TTC549 (cell line): ENCODE results near the gene KRTCAP3.
"Not testable (repeated sequence)": the region's sequence is repeated elsewhere in the genome, so short reads cannot be mapped to it uniquely, and the experiment has no call there.

Experiments
- FAIRE-seq: peaks from 2 replicates; lab custom pipeline; 2012; peaks lifted over from hg19 to GRCh38; lab: Jason Lieb, UNC

Gene KRTCAP3

GRCh38 chr2:27441958-27442919, at the start of gene KRTCAP3:
Gene KRTCAP3, plus strand, starts transcription at chr2:27442381. Its CDS starts 32 bp downstream, at chr2:27442413.
- no peak for FAIRE-seq

DNA sequence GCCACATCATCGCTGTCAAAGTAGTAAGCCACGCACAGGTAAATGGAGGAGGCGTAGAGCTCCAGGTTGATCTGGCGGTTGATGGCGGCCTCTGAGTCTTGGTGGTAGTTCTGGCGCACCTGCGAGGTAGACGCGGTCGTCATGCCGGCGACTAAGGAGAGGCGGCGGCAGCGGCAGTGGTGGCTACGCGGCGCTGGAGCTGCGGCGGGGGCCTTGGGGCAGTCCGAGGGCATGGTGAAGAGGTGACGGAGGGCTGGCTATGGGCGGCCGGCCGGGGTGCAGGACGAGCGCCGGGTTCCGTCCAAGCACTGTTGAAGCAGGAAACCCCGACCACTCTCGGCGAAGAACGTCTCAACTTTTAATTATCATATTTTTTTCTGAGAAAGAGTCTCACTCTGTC, 49.0 kb upstream of the KRTCAP3 start:
- FAIRE-seq, result no peak

DNA sequence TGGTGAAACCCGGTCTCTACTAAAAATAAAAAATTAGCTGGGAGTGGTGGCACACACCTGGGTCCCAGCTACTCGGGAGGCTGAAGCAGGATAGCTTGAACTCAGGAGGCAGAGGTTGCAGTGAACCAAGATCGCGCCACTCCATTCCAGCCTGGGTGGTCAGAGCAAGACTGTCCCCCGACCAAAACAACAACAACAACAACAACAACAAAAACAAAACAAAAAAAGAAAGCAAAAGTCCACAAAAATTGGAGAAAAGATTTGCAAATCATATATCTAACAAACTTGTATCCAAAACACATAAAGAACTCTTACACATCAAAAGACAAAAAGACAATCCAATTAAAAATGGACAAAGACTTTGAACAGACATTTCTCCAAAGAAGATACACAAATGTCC, 43.2 kb upstream of the KRTCAP3 start:
- no peak for FAIRE-seq

- FAIRE-seq, result no peak
These were observed 41.6 kb upstream of the KRTCAP3 start for GRCh38 chr2:27400348-27401135.

DNA sequence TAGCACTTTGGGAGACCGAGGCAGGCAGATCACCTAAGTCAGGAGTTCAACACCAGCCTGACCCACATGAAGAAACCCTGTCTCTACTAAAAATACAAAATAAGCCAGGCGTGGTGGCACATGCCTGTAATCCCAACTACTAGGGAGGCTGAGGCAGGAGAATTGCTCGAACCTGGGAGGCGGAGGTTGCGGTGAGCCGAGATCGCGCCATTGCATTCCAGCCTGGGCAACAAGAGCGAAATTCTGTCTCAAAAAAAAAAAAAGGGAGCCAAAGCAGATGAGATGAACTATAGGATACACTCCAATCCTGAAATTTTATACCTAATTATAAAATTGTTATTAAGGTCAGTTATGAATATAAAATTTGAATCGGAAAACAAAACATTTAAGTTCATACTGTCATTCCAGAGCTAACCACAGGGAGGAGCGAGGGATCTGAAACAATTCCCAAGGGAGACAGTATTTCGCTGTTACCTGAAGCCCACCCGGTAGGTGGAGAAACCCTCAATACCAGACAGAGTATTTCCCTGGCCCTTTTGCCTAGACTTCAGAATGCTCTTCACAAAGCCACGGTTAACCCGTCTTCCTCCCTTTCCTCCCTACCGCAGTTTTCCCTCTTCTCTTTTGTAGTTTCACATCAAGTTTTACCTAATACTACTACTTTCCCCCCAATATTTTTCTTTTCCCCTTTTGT, 34.2 kb upstream of the KRTCAP3 start:
- peak; percentile 40 for FAIRE-seq

DNA sequence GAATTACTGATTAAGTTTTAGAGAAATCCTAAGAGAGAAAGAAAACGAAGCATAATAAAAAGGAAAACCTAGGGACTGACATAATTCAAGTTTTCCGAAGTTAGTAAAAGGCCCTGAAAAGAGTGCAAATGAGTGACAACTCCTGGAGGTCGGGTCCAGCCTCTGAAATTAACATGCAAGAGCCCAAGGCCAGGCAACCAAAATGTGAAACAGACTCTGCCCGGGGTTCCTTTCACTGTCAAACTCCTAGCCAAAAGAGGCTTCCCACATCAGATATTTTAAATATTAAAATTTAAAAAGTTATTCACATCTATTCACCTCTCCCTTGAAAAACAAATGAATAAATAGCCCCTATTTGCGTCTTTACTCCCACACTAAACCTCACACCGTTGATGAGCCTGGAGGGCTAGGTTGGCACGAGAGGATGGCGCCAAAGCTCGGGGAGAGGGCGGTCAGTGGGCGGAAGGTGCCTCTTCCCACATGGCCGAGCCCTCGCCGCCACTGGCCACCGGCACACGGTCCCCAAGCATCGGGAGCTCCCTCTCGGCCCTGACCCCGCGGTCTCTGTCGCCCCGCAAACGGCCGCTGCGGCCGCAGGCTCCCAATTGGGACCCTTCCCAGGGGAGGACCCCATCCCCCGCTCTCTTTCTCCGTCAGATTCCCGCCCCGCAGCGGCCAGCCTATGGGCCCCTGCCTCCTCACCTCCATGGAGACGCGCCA, 33.4 kb upstream of the KRTCAP3 start:
- no peak for FAIRE-seq

DNA sequence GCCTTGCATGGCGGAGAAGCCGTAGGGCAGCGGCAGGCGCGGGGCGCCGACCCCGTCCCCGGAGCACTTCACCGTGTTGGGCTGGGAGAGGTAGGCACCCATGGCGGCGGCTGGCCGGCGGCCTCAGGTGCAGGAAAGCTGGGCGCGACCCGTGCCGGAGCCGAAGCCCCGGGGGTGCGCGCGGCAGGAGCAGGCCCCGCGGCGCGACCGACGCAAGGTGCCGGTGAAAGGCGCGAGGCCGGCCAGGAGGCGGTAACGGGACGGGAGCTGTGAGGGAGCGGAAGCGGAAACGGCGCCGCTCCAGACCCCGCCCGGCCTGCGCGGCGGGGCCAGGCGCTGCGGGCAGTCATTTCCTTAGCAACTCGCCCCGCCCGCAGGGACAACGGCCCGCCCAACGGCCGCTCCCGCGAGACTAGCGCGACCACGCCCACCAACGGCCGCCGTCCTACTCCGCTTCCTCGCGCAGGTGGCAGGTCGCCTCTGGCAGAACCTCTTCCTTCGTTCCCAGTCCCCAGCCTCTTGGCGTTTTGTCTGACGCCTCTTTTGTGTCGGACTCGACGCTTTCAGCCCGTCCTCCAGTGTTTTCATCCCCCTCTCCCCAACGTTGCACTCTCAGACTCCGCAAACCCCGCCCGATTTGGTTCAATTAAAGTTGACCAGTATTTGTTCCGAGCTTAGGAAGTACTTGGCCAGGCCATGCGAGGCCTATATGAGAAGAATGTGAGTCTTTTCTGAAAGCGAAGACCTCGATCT, 32.7 kb upstream of the KRTCAP3 start, which contains the start of gene PPM1G:
Gene PPM1G, minus strand, starts transcription at position 271 of the 753 bp plus-strand sequence. Its CDS starts 169 bp downstream, at position 102.
- FAIRE-seq, result no peak

DNA sequence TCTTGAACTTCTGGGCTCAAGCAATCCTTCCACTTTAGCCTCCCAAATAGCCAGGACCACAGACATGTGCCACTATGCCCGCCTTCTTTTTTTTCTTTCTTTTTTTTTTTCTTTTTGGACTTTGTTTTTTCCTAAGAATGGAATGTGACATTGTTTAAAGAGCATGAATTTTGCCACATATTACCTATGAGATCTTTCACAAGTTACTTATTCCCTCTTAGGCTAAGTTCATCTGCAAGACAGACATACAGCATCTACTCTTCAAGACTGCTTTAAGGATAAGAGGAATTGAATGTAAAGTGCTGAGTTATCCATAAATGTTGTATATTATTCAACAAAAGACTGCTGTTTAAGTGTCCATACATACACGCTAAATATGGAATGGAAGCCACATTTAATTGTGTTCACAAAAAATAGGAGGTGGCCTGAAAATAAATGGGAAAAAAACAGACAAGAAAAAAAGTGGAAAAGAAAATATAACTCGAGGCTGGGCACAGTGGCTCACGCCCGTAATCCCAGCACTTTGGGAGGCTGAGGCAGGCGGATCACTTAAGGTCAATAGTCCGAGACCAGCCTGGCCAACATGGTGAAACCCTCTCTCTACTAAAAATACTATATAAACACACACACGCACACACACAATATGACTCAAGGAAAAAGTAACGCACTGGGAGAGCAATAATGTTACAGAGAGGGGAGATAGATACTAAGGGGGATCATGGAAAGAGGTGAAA, 29.6 kb upstream of the KRTCAP3 start:
- FAIRE-seq, result no peak

GRCh38 chr2:27416151-27416550, 26.0 kb upstream of the KRTCAP3 start:
- no peak for FAIRE-seq

DNA sequence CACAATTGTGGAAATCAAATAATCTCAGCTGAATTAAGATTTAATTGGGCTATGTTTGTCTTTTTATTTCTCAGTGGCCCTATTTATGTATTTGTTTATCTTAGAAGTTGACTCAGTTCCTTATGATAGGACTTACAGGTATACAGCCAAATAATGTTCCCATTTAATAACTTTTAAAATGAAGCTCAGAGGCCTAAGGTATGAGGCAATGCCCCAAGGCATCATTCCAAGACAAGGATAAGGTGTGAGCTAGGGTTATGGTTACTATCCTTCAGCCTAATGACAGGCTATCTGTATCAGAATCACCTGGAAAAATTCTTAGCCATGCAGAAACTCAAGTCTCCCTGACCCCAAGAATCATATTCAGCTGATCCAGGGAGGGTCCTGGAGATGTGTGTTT, 21.2 kb upstream of the KRTCAP3 start:
- no peak for FAIRE-seq

- FAIRE-seq, result no peak
These were observed 20.4 kb upstream of the KRTCAP3 start for GRCh38 chr2:27421660-27422250.

DNA sequence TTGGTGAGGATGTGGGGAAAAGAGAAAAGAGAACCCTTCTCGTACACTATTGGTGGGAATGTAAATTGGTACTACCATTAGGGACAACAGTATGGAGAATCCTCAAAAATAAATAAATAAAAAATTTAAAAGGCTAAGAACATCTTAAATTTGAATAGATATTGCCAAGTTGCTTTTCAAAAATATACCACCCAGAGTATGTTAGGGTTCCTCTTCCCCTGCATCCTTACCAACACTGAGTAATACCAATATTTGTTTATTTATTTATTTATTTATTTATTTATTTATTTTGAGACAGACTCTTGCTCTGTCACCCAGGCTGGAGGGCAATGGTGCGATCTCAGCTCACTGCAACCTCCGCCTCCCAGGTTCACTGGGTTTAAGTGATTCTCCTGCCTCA, 19.2 kb upstream of the KRTCAP3 start:
- no peak for FAIRE-seq

- FAIRE-seq, result not testable (repeated sequence)
These were observed 17.1 kb upstream of the KRTCAP3 start for GRCh38 chr2:27425039-27425438.

- no peak for FAIRE-seq
These were observed 14.3 kb upstream of the KRTCAP3 start for GRCh38 chr2:27427863-27428212.

GRCh38 chr2:27428213-27428977, 13.8 kb upstream of the KRTCAP3 start, which contains the start of gene NRBP1:
Gene NRBP1, plus strand, starts transcription at chr2:27428631. Its CDS starts 4,643 bp downstream, at chr2:27433274.
- no peak for FAIRE-seq

GRCh38 chr2:27428978-27429541, 13.1 kb upstream of the KRTCAP3 start:
- FAIRE-seq, result no peak

GRCh38 chr2:27431395-27431794, 10.8 kb upstream of the KRTCAP3 start:
- FAIRE-seq, result no peak

DNA sequence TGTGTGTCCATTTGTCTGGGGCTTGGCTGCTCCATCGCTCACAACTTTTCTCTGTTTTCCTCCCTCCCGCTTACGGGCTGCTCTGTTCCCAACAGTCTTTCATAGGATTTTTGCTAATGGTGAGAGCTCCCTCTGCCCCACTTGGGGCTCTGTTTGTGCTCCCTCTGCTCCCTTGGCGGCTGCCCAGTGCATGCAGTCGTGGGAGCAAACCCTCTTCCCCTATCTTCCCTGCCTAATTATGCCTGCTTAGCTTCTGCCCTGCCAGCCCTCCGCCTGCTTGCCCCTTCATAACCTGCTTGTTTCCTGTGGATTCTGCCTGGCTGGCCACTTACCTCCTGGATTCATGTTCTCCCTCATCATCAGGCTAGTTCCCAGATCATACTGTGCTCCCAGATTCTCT, 6.6 kb upstream of the KRTCAP3 start:
- no peak for FAIRE-seq
